ENCODE data around the gene RIPOR3.
"Not testable (repeated sequence)": the region's sequence is repeated elsewhere in the genome, so short reads cannot be mapped to it uniquely, and the experiment has no call there.

RIPOR3 gene

DNA sequence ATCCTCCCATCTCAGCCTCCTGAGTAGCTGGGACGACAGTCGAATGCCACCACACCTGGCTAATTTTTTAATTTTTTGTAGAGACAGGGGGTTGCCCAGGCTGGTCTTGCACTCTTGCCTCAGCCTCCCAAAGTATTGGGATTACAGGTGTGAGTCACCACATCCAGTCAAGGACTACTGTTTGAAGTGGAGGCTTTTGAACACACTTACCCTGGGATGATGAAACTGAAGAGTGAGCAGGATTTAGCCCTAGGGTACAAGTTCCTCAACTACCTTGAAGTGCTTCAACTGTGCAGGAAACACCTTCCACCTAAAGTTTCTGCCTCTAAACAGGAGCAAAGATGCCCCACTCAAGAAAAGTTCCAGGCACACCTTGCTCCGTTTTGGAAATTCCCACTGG lies 24.4 kb upstream of the RIPOR3 start:
- no peak for TF ChIP-seq NFRKB (IDR thresholded peaks at IDR 0.05)
- no peak for TF ChIP-seq CTBP1 (IDR thresholded peaks at IDR 0.05; ENCODE audit: borderline replicate concordance)
- TF ChIP-seq ZNF384 (IDR thresholded peaks at IDR 0.05): no peak
- TF ChIP-seq BHLHE40 (IDR thresholded peaks at IDR 0.05; ENCODE audit: borderline replicate concordance): no peak
- TF ChIP-seq, protein P1, sequence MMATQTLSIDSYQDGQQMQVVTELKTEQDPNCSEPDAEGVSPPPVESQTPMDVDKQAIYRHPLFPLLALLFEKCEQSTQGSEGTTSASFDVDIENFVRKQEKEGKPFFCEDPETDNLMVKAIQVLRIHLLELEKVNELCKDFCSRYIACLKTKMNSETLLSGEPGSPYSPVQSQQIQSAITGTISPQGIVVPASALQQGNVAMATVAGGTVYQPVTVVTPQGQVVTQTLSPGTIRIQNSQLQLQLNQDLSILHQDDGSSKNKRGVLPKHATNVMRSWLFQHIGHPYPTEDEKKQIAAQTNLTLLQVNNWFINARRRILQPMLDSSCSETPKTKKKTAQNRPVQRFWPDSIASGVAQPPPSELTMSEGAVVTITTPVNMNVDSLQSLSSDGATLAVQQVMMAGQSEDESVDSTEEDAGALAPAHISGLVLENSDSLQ (IDR thresholded peaks at IDR 0.05): no peak
- TF ChIP-seq TARDBP (IDR thresholded peaks at IDR 0.05): no peak
- TF ChIP-seq ARNT (IDR thresholded peaks at IDR 0.05): no peak
- no peak for TF ChIP-seq FOXA1 (IDR thresholded peaks at IDR 0.05)
- no peak for TF ChIP-seq FOXM1 (IDR thresholded peaks at IDR 0.05; ENCODE audit: borderline replicate concordance)
- TF ChIP-seq SP1 (IDR thresholded peaks at IDR 0.05): no peak
- POLR2A ChIA-PET: no interaction called here
- CTCF ChIA-PET: no interaction called here
- no peak for DNase-seq (ENCODE audit: extremely low spot score)

DNA sequence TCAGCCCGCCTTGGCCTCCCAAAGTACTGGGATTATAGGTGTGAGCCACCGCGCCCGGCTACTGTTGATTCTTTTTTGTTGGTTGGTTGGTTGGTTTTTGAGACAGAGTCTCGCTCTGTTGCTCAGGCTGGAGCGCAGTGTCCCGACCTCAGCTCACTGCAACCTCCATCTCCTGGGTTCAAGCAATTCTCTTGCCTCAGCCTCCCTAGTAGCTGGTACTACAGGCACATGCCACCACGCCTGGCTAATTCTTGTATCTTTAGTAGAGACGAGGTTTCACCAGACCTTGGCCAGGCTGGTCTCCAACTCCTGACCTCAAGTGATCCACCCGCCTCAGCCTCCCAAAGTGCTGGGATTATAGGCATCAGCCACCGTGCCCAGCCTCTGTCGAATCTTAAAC lies 23.1 kb upstream of the RIPOR3 start:
- POLR2A ChIA-PET; DNase-seq (ENCODE audit: extremely low spot score): not testable (repeated sequence)
- CTCF ChIA-PET: interaction anchor here (0.6 to 1.3 kb wide), 3 partner anchors 16 to 115 kb away, joined by 3 to 5 read pairs (median 4); no protein-coding TSS in a partner anchor

DNA sequence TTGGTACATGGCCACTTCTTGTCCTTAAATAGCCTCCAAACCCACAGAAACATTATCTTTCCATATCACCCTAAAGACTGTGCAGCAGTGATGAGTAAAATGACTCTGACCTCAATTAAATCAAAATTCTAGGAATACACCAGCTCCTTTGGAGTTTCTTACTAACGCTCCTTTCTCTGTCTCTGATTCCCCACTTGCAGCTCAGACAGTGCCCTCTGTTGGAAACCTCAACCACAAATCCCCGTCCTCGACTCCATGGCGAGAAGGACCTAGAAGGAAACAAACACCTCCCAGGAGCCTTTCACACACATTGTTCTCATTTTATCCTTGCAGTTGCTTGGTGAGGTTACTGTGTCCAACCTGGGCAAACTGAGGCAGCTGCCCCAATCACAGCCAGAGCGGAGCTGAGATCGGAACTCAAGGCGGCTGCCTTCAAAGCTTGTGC lies 22.3 kb upstream of the RIPOR3 start:
- no peak for TF ChIP-seq TARDBP (IDR thresholded peaks at IDR 0.05)
- TF ChIP-seq, protein P1 (IDR thresholded peaks at IDR 0.05): no peak
- no peak for TF ChIP-seq ARNT (IDR thresholded peaks at IDR 0.05)
- no peak for TF ChIP-seq HDGF (IDR thresholded peaks at IDR 0.05; ENCODE audit: borderline replicate concordance)
- no peak for TF ChIP-seq LEF1 (IDR thresholded peaks at IDR 0.05; ENCODE audit: borderline replicate concordance)
- no peak for TF ChIP-seq FOXA1 (IDR thresholded peaks at IDR 0.05)
- no peak for TF ChIP-seq ZNF384 (IDR thresholded peaks at IDR 0.05)
- TF ChIP-seq NFRKB (IDR thresholded peaks at IDR 0.05): no peak
- TF ChIP-seq SUZ12 (IDR thresholded peaks at IDR 0.05): no peak
- TF ChIP-seq FOXM1 (IDR thresholded peaks at IDR 0.05; ENCODE audit: borderline replicate concordance): no peak
- no peak for TF ChIP-seq CTBP1 (IDR thresholded peaks at IDR 0.05; ENCODE audit: borderline replicate concordance)
- no peak for TF ChIP-seq ELF4 (IDR thresholded peaks at IDR 0.05)
- no peak for TF ChIP-seq FOXK2 (IDR thresholded peaks at IDR 0.05)
- TF ChIP-seq BHLHE40 (IDR thresholded peaks at IDR 0.05; ENCODE audit: borderline replicate concordance): no peak
- no peak for TF ChIP-seq SP1 (IDR thresholded peaks at IDR 0.05)
- no peak for TF ChIP-seq L3MBTL2 (conservative IDR thresholded peaks at IDR 0.05)
- ChIA-PET POLR2A (no interaction called here), CTCF (interaction anchor here (0.6 to 1.3 kb wide), 6 partner anchors 11 to 114 kb away, joined by 3 to 5 read pairs (median 3); no protein-coding TSS in a partner anchor)
- no peak for DNase-seq (ENCODE audit: extremely low spot score)

DNA sequence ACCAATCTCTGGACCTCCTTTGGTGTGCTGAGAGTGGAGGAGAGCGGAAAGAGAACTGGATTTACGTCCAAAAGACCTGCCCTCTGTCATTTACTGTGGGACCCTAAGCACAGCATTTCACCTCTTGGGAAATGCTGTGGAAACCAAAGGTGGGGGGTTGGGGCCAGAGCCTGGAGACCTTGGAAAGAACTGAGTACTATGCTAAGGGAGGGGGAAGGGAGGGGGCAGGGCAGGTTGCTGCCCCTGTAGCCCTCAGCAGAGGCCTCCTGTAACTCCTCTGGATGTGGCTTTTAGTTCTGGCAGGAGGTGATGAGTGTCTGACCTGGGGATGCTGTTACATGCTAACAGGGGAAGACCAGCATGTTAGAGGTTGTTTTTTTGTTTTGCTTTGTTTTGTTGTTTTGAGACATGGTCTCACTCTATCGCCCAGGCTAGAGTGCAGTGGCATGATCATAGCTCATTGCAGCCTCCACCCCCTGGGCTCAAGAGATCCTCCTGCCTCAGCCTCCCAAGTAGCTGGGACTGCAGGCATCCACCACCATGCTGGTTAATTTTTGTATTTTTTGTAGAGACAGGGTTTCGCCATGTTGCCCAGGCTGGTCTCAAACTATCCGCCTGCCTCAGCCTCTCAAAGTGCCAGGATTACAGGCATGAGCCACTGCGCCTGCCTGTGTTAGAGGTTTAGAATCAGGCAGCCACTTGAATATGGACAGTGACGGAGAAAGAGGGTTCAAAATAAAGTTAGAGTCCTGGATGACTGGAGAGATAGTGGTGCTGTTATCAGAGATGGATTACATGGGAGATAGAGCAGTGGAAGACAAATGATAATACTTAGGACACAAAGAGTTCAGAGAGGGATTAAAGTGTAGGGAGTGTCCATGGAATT lies 21.7 kb upstream of the RIPOR3 start:
- ChIA-PET POLR2A (no interaction called here), CTCF (interaction anchor here (0.6 to 1.3 kb wide), 6 partner anchors 12 to 105 kb away, joined by 3 to 5 read pairs (median 3); no protein-coding TSS in a partner anchor)
- TF ChIP-seq TARDBP (IDR thresholded peaks at IDR 0.05) (no peak), CTBP1 (IDR thresholded peaks at IDR 0.05; ENCODE audit: borderline replicate concordance) (no peak), L3MBTL2 (conservative IDR thresholded peaks at IDR 0.05) (no peak), ELF4 (IDR thresholded peaks at IDR 0.05) (no peak), HDGF (IDR thresholded peaks at IDR 0.05; ENCODE audit: borderline replicate concordance) (no peak), BHLHE40 (IDR thresholded peaks at IDR 0.05; ENCODE audit: borderline replicate concordance) (no peak), ZNF384 (IDR thresholded peaks at IDR 0.05) (no peak), LEF1 (IDR thresholded peaks at IDR 0.05; ENCODE audit: borderline replicate concordance) (no peak), SP1 (IDR thresholded peaks at IDR 0.05) (no peak), FOXA1 (IDR thresholded peaks at IDR 0.05) (no peak), NFRKB (IDR thresholded peaks at IDR 0.05) (no peak), FOXK2 (IDR thresholded peaks at IDR 0.05) (no peak), ARNT (IDR thresholded peaks at IDR 0.05) (no peak), SUZ12 (IDR thresholded peaks at IDR 0.05) (no peak), FOXM1 (IDR thresholded peaks at IDR 0.05; ENCODE audit: borderline replicate concordance) (no peak)
- TF ChIP-seq, protein P1 (IDR thresholded peaks at IDR 0.05): no peak
- no peak for DNase-seq (ENCODE audit: extremely low spot score)

DNA sequence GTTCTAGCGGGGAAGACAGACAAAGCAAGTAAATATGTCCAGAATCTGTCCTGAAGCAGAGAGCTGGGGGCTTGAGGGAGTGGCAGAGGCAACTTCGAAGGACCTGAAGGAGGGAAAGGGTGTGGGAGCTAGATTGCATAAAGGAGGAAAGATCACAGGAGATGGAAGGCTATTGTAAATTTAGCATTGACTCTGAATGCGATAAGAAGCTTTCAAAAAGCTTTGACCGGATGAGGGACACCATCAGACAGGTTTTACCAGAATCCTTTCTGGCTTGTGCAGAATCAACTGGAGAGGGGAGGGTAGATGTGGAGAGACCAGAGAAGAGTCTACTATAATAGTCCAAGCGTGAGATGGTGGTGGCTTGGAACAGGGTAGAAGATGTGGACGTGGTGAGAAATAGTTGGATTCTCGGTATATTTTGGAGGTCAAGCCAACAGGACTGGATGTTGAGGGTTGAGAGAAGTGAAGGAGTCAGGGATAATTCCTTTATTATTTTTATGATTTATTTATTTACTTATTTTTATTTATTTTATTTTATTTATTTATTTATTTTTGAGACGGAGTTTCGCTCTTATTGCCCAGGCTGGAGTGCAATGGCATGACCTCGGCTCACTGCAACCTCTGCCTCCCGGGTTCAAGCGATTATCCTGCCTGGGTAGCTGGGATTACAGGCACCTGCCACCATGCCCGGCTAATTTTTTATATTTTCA lies 19.9 kb upstream of the RIPOR3 start:
- CTCF ChIA-PET: no interaction called here
- no peak for DNase-seq (ENCODE audit: extremely low spot score)
- POLR2A ChIA-PET: no interaction called here
- TF ChIP-seq ELF4 (IDR thresholded peaks at IDR 0.05): no peak

DNA sequence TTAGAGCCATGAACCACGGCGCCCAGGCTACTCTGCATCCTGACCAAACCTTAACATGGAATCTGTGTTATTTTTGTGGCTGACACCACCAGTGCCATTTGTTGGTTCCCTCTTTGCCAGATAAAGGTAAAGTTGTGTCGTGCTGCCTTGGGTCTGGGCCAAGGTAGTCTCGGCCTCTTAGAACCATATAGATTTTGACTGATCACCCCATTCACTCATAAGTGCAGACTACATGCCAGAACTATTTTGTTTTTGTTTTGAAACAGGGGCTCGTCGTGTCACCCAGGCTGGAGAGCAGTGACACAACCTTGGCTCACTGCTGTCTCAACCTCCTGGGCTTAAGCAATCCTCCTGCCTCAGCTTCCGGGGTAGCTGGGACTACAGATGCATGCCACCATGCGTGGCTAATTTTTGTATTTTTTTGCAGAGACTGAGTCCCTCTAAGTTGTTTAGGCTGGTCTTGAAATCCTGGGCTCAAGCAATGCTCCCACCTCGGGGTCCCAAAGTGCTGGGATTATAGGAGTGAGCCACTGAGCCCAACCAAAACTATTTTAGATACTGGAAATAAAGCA lies 19.2 kb upstream of the RIPOR3 start:
- DNase-seq (ENCODE audit: extremely low spot score): no peak
- TF ChIP-seq SP1 (IDR thresholded peaks at IDR 0.05) (no peak), BHLHE40 (IDR thresholded peaks at IDR 0.05; ENCODE audit: borderline replicate concordance) (no peak), CTBP1 (IDR thresholded peaks at IDR 0.05; ENCODE audit: borderline replicate concordance) (no peak), TARDBP (IDR thresholded peaks at IDR 0.05) (no peak), NFRKB (IDR thresholded peaks at IDR 0.05) (no peak), ARNT (IDR thresholded peaks at IDR 0.05) (no peak), ZNF384 (IDR thresholded peaks at IDR 0.05) (no peak), HDGF (IDR thresholded peaks at IDR 0.05; ENCODE audit: borderline replicate concordance) (no peak)
- TF ChIP-seq, protein P1 (IDR thresholded peaks at IDR 0.05): no peak
- ChIA-PET POLR2A (no interaction called here), CTCF (no interaction called here)

Data from HEK293T (cell line).